C4-2B (cell line): ENCODE measurements around the gene C19orf81.

ENCODE experiments used
- ZFX ChIP-seq: fragments of 450-650 bp; IDR thresholded peaks from 2 replicates; pipeline ENCODE4 v1.6.1; 2017
- TF ChIP-seq, protein P1 (sequence below): fragments of 450-650 bp; conservative IDR thresholded peaks from 2 replicates; pipeline ENCODE4 v1.5.1; 2017; ENCODE audit warnings: mild to moderate bottlenecking

DNA sequence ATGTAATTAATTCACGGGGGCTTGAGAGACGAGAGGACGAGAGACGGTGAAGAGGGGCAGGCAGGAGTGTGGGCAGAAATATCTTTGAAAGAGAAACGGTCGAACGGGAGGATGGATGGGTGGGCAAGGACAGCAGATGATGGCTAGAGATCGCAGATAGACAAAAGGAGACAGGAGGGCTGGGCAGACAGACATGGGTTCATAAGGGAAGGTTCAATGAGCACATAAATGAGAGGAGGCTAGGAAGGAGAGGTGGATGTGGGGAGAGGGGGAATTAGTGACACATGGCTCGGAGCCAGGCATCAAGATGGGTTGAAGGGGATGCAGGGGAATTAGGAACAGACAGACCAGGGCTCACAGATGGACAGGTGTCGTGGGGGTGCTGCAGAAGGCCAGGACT lies 10.6 kb upstream of the C19orf81 start:
- TF ChIP-seq, protein P1, sequence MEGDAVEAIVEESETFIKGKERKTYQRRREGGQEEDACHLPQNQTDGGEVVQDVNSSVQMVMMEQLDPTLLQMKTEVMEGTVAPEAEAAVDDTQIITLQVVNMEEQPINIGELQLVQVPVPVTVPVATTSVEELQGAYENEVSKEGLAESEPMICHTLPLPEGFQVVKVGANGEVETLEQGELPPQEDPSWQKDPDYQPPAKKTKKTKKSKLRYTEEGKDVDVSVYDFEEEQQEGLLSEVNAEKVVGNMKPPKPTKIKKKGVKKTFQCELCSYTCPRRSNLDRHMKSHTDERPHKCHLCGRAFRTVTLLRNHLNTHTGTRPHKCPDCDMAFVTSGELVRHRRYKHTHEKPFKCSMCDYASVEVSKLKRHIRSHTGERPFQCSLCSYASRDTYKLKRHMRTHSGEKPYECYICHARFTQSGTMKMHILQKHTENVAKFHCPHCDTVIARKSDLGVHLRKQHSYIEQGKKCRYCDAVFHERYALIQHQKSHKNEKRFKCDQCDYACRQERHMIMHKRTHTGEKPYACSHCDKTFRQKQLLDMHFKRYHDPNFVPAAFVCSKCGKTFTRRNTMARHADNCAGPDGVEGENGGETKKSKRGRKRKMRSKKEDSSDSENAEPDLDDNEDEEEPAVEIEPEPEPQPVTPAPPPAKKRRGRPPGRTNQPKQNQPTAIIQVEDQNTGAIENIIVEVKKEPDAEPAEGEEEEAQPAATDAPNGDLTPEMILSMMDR = no peak
- no peak for TF ChIP-seq ZFX
